ENCODE data around the gene NCR2.
"Not testable (repeated sequence)": the region's sequence is repeated elsewhere in the genome, so short reads cannot be mapped to it uniquely, and the experiment has no call there.

The NCR2 gene

GRCh38 chr6:41294214-41294872 lies 41.1 kb upstream of the NCR2 start:
- TF ChIP-seq, protein P1, sequence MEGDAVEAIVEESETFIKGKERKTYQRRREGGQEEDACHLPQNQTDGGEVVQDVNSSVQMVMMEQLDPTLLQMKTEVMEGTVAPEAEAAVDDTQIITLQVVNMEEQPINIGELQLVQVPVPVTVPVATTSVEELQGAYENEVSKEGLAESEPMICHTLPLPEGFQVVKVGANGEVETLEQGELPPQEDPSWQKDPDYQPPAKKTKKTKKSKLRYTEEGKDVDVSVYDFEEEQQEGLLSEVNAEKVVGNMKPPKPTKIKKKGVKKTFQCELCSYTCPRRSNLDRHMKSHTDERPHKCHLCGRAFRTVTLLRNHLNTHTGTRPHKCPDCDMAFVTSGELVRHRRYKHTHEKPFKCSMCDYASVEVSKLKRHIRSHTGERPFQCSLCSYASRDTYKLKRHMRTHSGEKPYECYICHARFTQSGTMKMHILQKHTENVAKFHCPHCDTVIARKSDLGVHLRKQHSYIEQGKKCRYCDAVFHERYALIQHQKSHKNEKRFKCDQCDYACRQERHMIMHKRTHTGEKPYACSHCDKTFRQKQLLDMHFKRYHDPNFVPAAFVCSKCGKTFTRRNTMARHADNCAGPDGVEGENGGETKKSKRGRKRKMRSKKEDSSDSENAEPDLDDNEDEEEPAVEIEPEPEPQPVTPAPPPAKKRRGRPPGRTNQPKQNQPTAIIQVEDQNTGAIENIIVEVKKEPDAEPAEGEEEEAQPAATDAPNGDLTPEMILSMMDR (IDR thresholded peaks at IDR 0.05; ENCODE audit: low read depth, low read length), result no peak
- DNase-seq (ENCODE audit: extremely low read depth, low read depth), result no peak

DNA sequence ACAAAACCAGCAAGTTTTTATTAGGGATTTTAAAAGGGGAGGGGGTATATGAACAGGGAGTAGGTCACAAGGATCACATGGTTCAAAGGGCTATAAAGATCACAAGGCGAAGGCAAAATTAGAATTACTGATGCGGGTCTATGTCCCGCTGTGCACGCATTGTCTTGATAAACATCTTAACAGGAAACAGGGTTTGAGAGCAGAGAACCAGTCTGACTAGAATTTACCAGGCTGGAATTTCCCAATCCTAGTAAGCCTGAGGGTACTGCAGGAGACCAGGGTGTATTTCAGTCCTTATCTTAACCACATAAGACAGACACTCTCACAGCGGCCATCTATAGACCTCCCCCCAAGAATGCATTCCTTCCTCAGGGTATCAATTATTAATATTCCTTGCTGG lies 38.2 kb upstream of the NCR2 start:
- not testable (repeated sequence) for DNase-seq (ENCODE audit: extremely low read depth, low read depth)

- no peak for DNase-seq (ENCODE audit: extremely low read depth, low read depth)
- TF ChIP-seq, protein P1 (IDR thresholded peaks at IDR 0.05; ENCODE audit: low read depth, low read length), result no peak
Measured at GRCh38 chr6:41298785-41299502, 36.5 kb upstream of the NCR2 start.

DNA sequence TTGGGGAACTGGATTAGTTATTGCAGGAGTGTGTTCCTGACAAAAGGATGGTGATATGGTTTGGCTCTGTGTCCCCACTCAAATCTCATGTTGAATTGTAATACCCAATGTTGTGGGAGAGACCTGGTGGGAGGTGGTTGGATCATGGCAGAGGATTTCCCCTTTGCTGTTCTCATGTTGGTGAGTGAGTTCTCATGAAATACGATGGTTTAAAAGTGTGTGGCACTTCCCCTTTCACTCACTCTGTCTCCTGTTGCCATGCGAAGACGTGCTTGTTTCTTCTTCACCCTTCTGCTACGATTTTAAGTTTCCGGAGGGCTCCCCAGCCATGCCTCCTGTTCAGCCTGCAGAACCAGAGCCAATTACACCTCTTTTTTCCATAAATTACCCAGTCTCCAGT lies 32.8 kb upstream of the NCR2 start:
- no peak for DNase-seq (ENCODE audit: extremely low read depth, low read depth)
- TF ChIP-seq, protein P1 (IDR thresholded peaks at IDR 0.05; ENCODE audit: low read depth, low read length), result no peak

DNA sequence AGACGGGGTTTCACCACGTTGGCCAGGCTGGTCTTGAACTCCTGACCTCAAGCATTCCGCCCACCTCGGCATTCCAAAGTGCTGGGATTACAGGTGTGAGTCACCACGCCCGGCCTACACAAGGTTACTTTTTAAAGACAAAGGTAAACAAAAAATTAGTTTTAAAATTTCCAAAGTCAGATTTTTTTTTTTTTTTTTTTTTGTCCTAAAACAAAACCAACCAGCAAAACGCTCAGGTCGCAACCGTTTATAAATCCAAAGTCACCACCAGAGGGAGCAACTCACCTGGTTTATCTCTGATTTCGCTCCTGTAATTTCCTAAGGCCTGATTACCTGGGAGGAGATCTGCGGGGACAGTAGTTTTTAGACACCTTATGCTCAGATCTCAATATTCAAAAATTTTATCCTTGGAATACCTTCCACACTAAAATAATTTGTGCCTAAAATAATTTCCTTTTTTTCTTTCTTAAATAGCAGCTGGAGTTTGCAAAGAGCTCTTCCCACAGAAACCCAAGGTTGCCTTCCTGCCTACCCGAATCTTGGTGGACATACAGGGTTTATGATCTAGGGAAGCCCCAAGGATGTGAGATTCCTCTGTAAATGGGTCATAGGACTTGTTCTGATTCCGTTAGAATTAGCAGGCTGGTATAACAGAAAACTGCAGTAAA lies 29.1 kb upstream of the NCR2 start:
- DNase-seq (ENCODE audit: extremely low read depth, low read depth), result peak; percentile 5
- TF ChIP-seq, protein P1 (IDR thresholded peaks at IDR 0.05; ENCODE audit: low read depth, low read length), result peak; percentile 53

- TF ChIP-seq, protein P1 (IDR thresholded peaks at IDR 0.05; ENCODE audit: low read depth, low read length), result no peak
- no peak for DNase-seq (ENCODE audit: extremely low read depth, low read depth)
Measured at GRCh38 chr6:41315203-41315602, 20.2 kb upstream of the NCR2 start.

- TF ChIP-seq, protein P1 (IDR thresholded peaks at IDR 0.05; ENCODE audit: low read depth, low read length), result no peak
- DNase-seq (ENCODE audit: extremely low read depth, low read depth), result no peak
Measured at GRCh38 chr6:41315943-41316620, 19.3 kb upstream of the NCR2 start.

Measured in AG09319 (cell line).